ENCODE results near the gene COPZ1. TPM values are rescaled to one million over a fixed set of nuclear protein-coding genes. Genes with fewer than 3 reads are reported as not detected.

The COPZ1 gene
- total and polyA plus RNA-seq, 2 experiments from 2014 or later: 164 to 207 TPM

DNA sequence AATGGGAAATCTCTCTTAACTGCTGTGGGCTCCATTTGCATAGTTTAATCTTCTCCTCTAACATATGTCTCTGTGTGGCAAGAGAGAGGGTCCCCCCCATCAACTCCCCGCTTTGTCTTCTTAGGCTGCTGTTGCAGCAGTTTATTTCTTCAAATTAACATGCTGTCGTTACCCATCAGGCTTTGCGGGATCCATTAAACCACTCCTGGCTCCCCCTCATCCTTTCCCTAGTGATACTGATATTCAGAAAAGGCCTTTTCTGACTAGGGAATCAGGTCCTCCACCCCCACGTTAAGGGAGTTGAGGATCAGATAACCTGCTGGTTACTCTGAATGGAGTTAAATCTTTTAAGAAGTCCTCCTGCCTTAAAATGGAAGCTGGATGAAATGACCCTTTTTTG lies 24.1 kb downstream of the COPZ1 start:
- Histone ChIP-seq H3K4me3 (no peak overlapping the region), H3K4me1 (ENCODE audit: insufficient read depth) (peaks cover 29% of the 10 kb centered on the region), H3K27ac (no peak overlapping the region), H4K20me1 (ENCODE audit: insufficient read depth, poor library complexity, severe bottlenecking) (no peaks in the 10 kb centered on the region), H3K4me2 (no peak overlapping the region), H2AFZ (no peak overlapping the region), H3K9me3 (ENCODE audit: low read depth) (no peaks in the 10 kb centered on the region), H3K36me3 (replicated peaks; ENCODE audit: insufficient read depth, low read depth) (peaks cover 3% of the 10 kb centered on the region), H3K27me3 (no peaks in the 10 kb centered on the region), H3K9me2 (replicated peaks; ENCODE audit: insufficient read depth) (no peaks in the 10 kb centered on the region), H3K79me2 (no peaks in the 10 kb centered on the region)
- TF ChIP-seq EZH2phosphoT487 (IDR thresholded peaks at IDR 0.05; ENCODE audit: low read depth, severe bottlenecking, unreplicated experiment): no peak
- TF ChIP-seq, protein P1, sequence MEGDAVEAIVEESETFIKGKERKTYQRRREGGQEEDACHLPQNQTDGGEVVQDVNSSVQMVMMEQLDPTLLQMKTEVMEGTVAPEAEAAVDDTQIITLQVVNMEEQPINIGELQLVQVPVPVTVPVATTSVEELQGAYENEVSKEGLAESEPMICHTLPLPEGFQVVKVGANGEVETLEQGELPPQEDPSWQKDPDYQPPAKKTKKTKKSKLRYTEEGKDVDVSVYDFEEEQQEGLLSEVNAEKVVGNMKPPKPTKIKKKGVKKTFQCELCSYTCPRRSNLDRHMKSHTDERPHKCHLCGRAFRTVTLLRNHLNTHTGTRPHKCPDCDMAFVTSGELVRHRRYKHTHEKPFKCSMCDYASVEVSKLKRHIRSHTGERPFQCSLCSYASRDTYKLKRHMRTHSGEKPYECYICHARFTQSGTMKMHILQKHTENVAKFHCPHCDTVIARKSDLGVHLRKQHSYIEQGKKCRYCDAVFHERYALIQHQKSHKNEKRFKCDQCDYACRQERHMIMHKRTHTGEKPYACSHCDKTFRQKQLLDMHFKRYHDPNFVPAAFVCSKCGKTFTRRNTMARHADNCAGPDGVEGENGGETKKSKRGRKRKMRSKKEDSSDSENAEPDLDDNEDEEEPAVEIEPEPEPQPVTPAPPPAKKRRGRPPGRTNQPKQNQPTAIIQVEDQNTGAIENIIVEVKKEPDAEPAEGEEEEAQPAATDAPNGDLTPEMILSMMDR (IDR thresholded peaks at IDR 0.05; ENCODE audit: poor library complexity): no peak
- no peak for TF ChIP-seq EZH2 (IDR thresholded peaks at IDR 0.05; ENCODE audit: borderline replicate concordance)
- DNase-seq (ENCODE audit: low spot score): no peak
- WGBS (ENCODE audit: low lambda C conversion rate, missing lambda C conversion rate): 82% methylated on average over 4 of the region's 4 CpGs

DNA sequence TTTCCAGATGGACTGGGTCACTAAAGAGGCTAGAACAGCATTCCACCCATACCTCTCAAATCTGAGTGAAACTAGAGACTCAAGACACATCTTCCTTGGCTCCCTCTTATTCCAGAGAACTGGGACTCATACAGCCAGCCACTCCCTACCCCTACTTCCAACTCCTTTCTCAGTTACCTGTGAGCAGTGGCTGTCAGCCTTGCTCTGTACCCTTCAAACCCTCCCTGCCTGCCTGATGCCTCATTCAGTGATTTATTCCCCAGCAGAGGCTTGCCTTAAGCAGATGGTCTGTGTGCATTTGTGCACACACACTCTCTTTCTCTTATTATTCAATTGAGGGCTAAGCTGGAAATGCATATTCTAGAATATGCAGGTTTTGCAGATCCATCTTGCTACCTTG lies 24.7 kb downstream of the COPZ1 start:
- Histone ChIP-seq H3K79me2 (no peaks in the 10 kb centered on the region), H3K27me3 (no peaks in the 10 kb centered on the region), H3K9me3 (ENCODE audit: low read depth) (no peaks in the 10 kb centered on the region), H3K27ac (no peak overlapping the region), H3K9me2 (replicated peaks; ENCODE audit: insufficient read depth) (no peaks in the 10 kb centered on the region), H3K4me3 (no peak overlapping the region), H2AFZ (no peak overlapping the region), H3K36me3 (replicated peaks; ENCODE audit: insufficient read depth, low read depth) (peaks cover 3% of the 10 kb centered on the region), H4K20me1 (ENCODE audit: insufficient read depth, poor library complexity, severe bottlenecking) (no peaks in the 10 kb centered on the region), H3K4me1 (ENCODE audit: insufficient read depth) (peaks cover 29% of the 10 kb centered on the region), H3K4me2 (no peak overlapping the region)
- no peak for DNase-seq (ENCODE audit: low spot score)
- TF ChIP-seq EZH2 (IDR thresholded peaks at IDR 0.05; ENCODE audit: borderline replicate concordance) (no peak), EZH2phosphoT487 (IDR thresholded peaks at IDR 0.05; ENCODE audit: low read depth, severe bottlenecking, unreplicated experiment) (no peak)
- TF ChIP-seq, protein P1 (IDR thresholded peaks at IDR 0.05; ENCODE audit: poor library complexity): no peak

DNA sequence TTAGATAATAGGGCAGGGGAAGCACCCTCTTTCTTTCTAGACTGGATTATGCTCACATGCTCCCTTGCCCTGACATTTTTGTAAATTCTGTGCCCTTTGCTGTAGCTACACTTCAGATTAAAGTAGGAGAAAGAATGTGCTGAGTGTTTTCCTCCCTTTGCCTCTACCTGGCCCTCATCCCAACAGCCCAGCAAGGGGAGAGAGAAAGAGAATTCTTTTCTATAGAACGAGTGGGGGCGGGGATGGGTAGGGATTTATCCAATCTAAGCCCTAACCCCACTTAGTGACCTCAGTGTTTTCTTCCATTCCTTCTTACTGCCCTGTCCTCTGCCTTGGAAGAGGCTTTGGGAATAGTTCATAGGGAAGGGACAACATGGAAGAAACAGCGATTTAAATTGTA lies 25.8 kb downstream of the COPZ1 start:
- Histone ChIP-seq H3K9me3 (ENCODE audit: low read depth) (no peaks in the 10 kb centered on the region), H3K4me1 (ENCODE audit: insufficient read depth) (peaks cover 29% of the 10 kb centered on the region), H3K27ac (peak overlapping the region; percentile 95), H3K9me2 (replicated peaks; ENCODE audit: insufficient read depth) (no peaks in the 10 kb centered on the region), H2AFZ (no peak overlapping the region), H3K79me2 (no peaks in the 10 kb centered on the region), H4K20me1 (ENCODE audit: insufficient read depth, poor library complexity, severe bottlenecking) (no peaks in the 10 kb centered on the region), H3K4me2 (no peak overlapping the region), H3K4me3 (no peak overlapping the region), H3K36me3 (replicated peaks; ENCODE audit: insufficient read depth, low read depth) (peaks cover 3% of the 10 kb centered on the region), H3K27me3 (no peaks in the 10 kb centered on the region)
- DNase-seq (ENCODE audit: low spot score): no peak
- WGBS (ENCODE audit: low lambda C conversion rate, missing lambda C conversion rate): 77% methylated on average over 3 of the region's 3 CpGs
- no peak for TF ChIP-seq EZH2phosphoT487 (IDR thresholded peaks at IDR 0.05; ENCODE audit: low read depth, severe bottlenecking, unreplicated experiment)
- TF ChIP-seq, protein P1 (IDR thresholded peaks at IDR 0.05; ENCODE audit: poor library complexity): no peak
- TF ChIP-seq EZH2 (IDR thresholded peaks at IDR 0.05; ENCODE audit: borderline replicate concordance): no peak

DNA sequence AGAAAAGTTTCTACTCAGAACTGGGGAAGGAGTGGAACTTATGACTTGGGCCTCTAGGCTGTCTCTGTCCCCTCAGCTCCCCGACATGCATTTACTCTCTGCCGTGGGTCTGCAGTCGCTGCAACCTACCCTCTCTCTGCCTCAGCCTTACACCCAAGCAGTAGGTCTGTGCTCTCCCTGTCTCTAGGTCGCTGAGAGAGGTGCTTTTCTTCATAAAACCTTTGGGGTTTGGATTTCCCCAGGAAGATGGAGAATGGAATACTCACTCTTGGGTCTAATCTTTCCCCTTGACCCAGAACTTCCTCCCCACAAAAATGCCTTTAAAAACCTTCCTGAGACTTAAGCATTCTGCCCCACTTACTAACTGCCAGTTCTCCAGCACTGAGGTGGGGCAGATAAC lies 26.4 kb downstream of the COPZ1 start:
- WGBS (ENCODE audit: low lambda C conversion rate, missing lambda C conversion rate): 43% methylated on average over 4 of the region's 4 CpGs
- no peak overlapping the region for H3K4me3 ChIP-seq
- peaks cover 32% of the 10 kb centered on the region for H3K4me1 ChIP-seq (ENCODE audit: insufficient read depth)
- H3K9me3 ChIP-seq (ENCODE audit: low read depth): no peaks in the 10 kb centered on the region
- H3K4me2 ChIP-seq: peak overlapping the region; percentile 69
- TF ChIP-seq EZH2 (IDR thresholded peaks at IDR 0.05; ENCODE audit: borderline replicate concordance) (no peak), EZH2phosphoT487 (IDR thresholded peaks at IDR 0.05; ENCODE audit: low read depth, severe bottlenecking, unreplicated experiment) (no peak)
- TF ChIP-seq, protein P1 (IDR thresholded peaks at IDR 0.05; ENCODE audit: poor library complexity): no peak
- peaks cover 3% of the 10 kb centered on the region for H3K36me3 ChIP-seq (replicated peaks; ENCODE audit: insufficient read depth, low read depth)
- H3K79me2 ChIP-seq: no peaks in the 10 kb centered on the region
- H3K27me3 ChIP-seq: no peaks in the 10 kb centered on the region
- no peaks in the 10 kb centered on the region for H4K20me1 ChIP-seq (ENCODE audit: insufficient read depth, poor library complexity, severe bottlenecking)
- no peaks in the 10 kb centered on the region for H3K9me2 ChIP-seq (replicated peaks; ENCODE audit: insufficient read depth)
- no peak for DNase-seq (ENCODE audit: low spot score)
- H2AFZ ChIP-seq: no peak overlapping the region
- H3K27ac ChIP-seq: peak overlapping the region; percentile 95
